PFSK-1 (cell line): ENCODE data around the gene SLC15A5.

Source experiments
- FOXP2 ChIP-seq: optimal IDR thresholded peaks from 2 replicates; pipeline ENCODE3; 2011; ENCODE audit warnings: borderline replicate concordance, control low read depth, inconsistent platforms; ENCODE audit not compliant: insufficient read depth; ENCODE audit errors: extremely low read length, extremely low read depth
- POLR2AphosphoS5 ChIP-seq: IDR thresholded peaks from 2 replicates; pipeline ENCODE4 v1.6.1; 2012; ENCODE audit warnings: low read depth, mild to moderate bottlenecking, control low read depth, low read length, moderate library complexity
- REST ChIP-seq, 2 experiments: IDR thresholded peaks; 2 replicates each; pipeline versions ENCODE4 v1.6.1 to v1.8.0; 2011 to 2012; ENCODE audit warnings: low read depth in 2 of 2, low read length in 2 of 2, control low read depth in 1 of 2, inconsistent platforms in 1 of 2, mild to moderate bottlenecking in 1 of 2, moderate library complexity in 1 of 2; ENCODE audit not compliant: insufficient read depth in 1 of 2
- SIN3A ChIP-seq: IDR thresholded peaks from 2 replicates; pipeline ENCODE4 v1.6.1; 2012; ENCODE audit warnings: mild to moderate bottlenecking, low read length, moderate library complexity, borderline replicate concordance; ENCODE audit not compliant: insufficient read depth
- TAF1 ChIP-seq: IDR thresholded peaks from 2 replicates; pipeline ENCODE4 v1.6.1; 2012; ENCODE audit warnings: low read length, control low read depth, borderline replicate concordance; ENCODE audit not compliant: insufficient read depth

The SLC15A5 gene

DNA sequence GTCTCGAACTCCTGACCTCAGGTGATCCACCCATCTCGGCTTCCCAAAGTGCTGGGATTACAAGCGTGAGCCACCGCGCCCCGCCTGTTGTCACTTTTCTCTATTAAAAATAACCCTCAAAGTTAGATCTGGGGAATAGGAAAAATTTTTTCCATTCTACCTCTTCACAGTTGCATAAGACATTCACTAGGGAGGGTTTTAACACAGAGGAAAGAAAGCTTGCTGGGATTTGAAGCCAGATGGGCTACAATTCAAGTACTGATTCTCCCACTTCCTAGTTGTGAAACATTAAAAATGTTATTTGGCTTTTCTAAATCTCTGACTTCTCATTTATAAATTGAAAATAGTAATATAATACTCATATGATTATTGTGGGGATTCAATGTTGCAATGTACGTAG lies 23.3 kb upstream of the SLC15A5 start:
- TF ChIP-seq POLR2AphosphoS5: no peak
- TF ChIP-seq FOXP2: no peak
- no peak for TF ChIP-seq TAF1
- TF ChIP-seq REST (IDR thresholded peaks at IDR 0.05; ENCODE audit: insufficient read depth in 1 of 2, low read depth in 2 of 2, low read length in 2 of 2): no peak
- no peak for TF ChIP-seq SIN3A

GRCh38 chr12:16300122-16300521 lies 22.6 kb upstream of the SLC15A5 start:
- TF ChIP-seq SIN3A: no peak
- no peak for TF ChIP-seq FOXP2
- no peak for TF ChIP-seq POLR2AphosphoS5
- TF ChIP-seq TAF1: no peak
- no peak for TF ChIP-seq REST (IDR thresholded peaks at IDR 0.05; ENCODE audit: insufficient read depth in 1 of 2, low read depth in 2 of 2, low read length in 2 of 2)

DNA sequence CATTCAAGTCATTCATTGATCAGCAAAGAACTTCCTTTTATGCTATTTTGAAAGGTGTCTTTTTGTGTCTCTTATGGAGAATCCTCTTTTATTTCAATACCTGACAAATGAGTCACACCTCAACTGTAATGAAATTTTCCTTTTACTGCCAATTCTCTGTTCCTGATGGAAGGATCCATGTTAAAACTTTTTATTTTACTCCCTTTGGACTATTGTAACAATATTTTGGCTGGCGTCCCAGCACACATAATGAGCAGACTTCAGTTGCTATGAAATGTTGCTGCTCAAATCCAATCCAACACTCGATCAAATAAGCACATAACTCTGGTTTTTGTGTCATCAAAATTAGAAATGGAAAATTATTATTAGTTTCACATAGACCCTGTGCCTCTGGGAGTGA lies 21.9 kb upstream of the SLC15A5 start:
- TF ChIP-seq SIN3A (no peak), FOXP2 (no peak), REST (IDR thresholded peaks at IDR 0.05; ENCODE audit: insufficient read depth in 1 of 2, low read depth in 2 of 2, low read length in 2 of 2) (no peak), POLR2AphosphoS5 (no peak), TAF1 (no peak)

- TF ChIP-seq TAF1 (no peak), FOXP2 (no peak), POLR2AphosphoS5 (no peak), REST (IDR thresholded peaks at IDR 0.05; ENCODE audit: insufficient read depth in 1 of 2, low read depth in 2 of 2, low read length in 2 of 2) (no peak), SIN3A (no peak)
These were observed 20.0 kb upstream of the SLC15A5 start for GRCh38 chr12:16297521-16297920.

GRCh38 chr12:16294376-16294956 lies 17.0 kb upstream of the SLC15A5 start:
- TF ChIP-seq POLR2AphosphoS5 (no peak), FOXP2 (no peak), SIN3A (no peak), TAF1 (no peak)
